NCI-H128 (cell line): ENCODE results near the gene FAM219A.
"Not testable (repeated sequence)": the region's sequence is repeated elsewhere in the genome, so short reads cannot be mapped to it uniquely, and the experiment has no call there.

Source experiments
- DNase-seq: peaks from one replicate; lab custom pipeline; 2025; ENCODE audit not compliant: unreplicated experiment; lab: John Stamatoyannopoulos, UW

Gene FAM219A

GRCh38 chr9:34446951-34447350 lies 11.4 kb downstream of the FAM219A start:
- no peak for DNase-seq

GRCh38 chr9:34446468-34446891 lies 11.9 kb downstream of the FAM219A start:
- DNase-seq: no peak

- no peak for DNase-seq
Observed at GRCh38 chr9:34443976-34444375, 14.4 kb downstream of the FAM219A start.

GRCh38 chr9:34443533-34443932 lies 14.8 kb downstream of the FAM219A start:
- no peak for DNase-seq

GRCh38 chr9:34442770-34443169 lies 15.6 kb downstream of the FAM219A start:
- no peak for DNase-seq

GRCh38 chr9:34440017-34440416 lies 18.4 kb downstream of the FAM219A start:
- DNase-seq: no peak

GRCh38 chr9:34438465-34438864 lies 19.9 kb downstream of the FAM219A start:
- DNase-seq: not testable (repeated sequence)

GRCh38 chr9:34437926-34438307 lies 20.5 kb downstream of the FAM219A start:
- DNase-seq: not testable (repeated sequence)

DNA sequence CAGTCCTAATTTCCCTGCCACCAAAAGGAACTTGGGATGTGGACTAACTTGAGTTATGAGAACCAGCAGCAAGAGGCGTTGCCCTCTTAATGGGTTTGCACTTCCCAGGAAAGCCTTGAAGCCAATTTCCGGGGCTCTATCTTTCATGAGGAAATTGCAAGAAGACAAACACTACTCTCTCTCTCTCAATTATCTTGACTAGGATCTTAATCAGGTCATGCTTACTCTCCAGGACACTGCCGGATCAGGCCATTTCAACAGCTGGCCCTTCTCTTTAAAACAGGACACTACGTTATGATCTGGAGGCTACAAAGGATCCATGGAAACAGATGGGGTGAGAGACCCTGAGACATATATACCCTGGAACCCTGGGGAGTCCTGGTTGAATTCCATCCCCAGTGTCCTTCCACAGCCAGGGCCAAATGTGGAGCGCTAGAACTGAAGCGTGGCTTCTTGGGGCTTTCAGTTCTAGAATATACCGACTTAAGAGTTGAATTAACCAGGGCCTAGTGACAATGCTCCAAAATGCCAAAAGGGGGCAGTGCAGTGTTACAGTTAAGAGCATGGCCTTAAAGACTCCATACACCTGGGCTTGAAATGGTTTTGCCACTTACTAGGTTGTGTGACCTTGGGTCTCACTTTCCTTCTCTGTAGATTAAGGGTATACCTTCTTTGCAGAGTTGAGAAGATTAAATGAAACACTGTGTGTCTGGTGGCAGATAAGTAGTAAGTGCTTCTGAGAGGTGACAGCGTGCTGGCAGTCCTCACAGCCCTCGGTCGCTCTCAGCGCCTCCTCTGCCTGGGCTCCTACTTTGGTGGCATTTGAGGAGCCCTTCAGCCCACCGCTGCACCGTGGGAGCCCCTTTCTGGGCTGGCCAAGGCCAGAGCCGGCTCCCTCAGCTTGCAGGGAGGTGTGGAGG lies 21.1 kb downstream of the FAM219A start:
- peak; percentile 54 for DNase-seq

DNA sequence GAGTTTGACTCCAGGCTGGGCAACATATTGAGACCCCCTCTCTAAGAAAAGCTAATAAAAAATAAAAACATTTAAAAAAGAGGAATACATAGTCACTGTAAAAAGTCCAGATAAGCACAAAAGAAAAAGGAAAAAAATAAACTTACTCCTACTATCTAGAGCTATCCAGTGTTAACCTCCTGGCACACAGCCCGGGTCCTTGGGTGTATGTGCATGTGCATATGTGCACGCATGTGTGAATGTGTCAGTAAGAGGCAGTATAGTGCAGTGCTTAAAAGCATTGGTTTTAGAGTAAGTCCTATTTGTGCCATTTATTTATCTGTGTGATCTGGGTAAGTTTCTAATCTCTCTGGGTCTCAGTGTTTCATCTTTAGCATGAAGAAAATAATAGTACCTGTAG lies 26.7 kb downstream of the FAM219A start:
- DNase-seq: no peak

GRCh38 chr9:34430843-34431437 lies 27.4 kb downstream of the FAM219A start:
- peak; percentile 81 for DNase-seq

DNA sequence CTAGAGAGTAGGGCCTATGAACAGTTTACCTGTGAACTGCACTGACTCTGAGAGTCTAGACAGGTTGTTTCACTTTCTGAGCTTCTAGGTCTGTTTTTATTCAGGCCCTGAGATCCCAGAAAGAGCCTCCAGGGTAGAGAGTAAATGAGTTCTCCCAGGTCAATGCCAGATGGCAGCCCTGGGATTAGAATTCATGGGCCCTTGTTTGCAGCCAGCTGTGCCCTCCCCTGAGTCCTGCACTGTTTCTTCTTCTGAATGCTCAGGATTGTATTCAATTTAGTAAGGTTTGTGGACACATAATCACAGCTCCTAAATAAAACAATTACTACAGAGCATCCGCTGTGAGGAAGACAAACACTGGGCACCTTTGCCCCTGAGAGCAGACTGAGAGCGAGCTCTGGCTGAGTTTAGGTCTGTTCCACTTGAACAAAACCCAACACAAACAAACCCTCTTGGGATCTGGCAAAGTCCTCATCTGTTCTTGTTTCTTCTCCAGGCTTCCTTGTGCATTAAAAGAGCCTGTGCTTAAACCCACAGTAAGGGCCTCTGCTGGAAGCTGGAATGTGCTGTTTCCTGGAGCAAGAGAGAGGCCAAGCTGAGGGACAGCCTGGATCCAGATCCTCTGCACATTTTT lies 29.9 kb downstream of the FAM219A start:
- no peak for DNase-seq

- no peak for DNase-seq
Observed at GRCh38 chr9:34426347-34427074, 31.9 kb downstream of the FAM219A start.

DNA sequence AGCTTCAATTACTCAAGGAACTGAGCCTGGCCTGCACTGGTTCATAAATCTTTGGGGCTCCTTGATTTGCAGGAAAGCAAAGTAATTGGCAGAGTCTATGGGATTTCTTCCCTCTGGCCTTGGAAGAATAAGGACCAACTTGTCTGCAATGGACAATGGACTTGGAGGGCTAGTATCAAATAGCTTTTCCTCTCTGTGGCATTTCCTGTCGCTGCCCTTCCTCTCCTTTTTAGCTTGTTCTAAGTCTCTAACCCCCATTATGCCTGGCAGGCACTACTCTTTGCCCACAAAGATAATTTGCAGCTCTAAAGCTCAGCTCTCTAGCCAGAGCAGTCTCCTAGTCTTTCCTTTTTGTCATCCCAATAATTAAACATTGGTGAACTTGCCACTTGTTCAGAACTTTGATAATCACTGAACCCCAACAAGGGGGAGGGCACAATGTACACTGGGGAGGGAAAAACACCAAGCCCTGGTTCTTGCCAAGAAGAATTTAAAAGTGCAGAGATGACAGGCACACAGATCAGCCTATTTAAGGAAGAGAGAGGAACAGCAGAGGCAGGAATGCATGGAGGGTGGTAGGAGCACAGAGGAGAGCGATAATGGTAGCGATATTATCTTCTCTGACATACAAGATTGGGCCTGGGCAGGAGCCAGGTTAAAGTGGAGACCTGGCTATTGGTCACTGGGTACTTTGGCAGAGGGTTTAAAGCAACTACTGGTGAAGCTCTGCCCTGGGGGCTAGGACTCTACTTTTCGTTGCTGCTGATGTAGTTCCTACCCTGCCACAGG lies 38.5 kb downstream of the FAM219A start:
- no peak for DNase-seq

DNA sequence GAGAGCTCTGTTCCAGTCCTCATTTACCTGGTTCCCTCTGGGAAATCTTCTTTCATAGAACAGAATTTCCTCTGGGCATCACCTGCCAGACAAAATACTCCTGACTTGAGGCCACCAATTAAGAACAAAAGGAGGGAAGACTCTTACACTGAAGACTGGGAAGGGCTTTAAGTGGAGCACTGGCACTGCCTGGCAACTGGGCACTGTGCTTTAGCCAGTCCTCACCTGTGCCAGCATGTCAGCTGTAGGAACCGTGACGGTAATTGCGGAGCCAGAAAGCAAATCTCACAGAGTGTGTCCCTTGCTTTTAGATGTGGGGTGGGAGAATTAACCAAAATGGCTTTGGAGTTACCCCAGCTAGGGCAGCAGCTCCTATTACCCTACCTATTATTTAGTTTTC lies 40.6 kb downstream of the FAM219A start:
- peak; percentile 72 for DNase-seq

DNA sequence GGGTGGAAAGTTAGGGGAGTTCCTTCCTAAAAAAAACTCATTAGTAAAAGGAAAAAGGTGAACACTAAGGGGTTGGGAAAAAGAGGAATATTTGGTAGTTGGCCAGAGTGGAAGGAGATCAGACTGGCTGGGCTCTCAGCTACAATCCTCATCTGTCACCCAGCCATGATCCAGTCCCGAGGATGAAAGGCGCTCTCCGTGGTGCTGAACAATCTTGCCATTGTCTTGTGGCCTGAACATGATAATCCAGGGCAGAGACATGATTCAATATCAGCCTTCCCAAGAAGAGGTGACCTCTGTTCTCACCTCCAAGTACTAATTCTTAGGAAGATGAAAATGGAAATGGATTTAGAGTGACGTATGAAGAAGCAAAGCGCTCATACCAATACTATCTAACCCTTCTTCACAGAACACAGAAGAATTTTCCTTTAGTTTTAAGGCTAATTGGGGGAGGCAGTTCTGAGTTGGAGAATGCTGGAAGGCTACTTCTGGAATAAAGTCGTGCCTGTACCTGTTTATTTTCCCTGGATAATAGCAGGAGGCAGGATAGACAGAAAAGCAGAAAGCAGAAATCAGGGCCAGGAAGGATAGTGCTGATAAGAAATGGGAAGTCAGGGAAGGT lies 45.0 kb downstream of the FAM219A start:
- no peak for DNase-seq

GRCh38 chr9:34412336-34412735 lies 46.0 kb downstream of the FAM219A start:
- no peak for DNase-seq

DNA sequence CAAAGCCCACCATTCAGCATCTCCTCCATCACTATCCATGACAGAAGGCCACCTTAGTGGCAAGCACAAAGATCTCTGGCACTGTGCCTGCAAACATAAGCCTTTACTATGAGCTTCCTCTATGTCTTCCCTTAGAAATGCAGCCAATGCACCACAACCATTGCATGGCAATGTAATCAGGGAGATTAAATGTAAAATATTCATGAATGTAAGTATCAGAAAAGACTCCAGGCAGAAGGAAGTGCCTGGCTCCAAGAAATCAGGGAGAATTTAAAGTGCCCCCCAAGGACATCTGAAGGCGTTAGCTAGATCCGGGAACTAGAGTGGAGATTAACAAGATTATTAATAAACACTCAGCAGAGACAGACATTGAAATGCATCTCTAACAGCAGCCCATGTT lies 49.2 kb downstream of the FAM219A start:
- no peak for DNase-seq

- no peak for DNase-seq
Observed at GRCh38 chr9:34408173-34408572, 50.2 kb downstream of the FAM219A start.

- no peak for DNase-seq
Observed at GRCh38 chr9:34406219-34406618, 52.2 kb downstream of the FAM219A start.
